CD4-positive, alpha-beta T cell treated with Interleukin-2 at 100 ng/mL for 4 hours (primary cell): ENCODE data around the gene LSS.
A peak's percentile ranks its signal among the peaks of the same experiment; 100 is the strongest.
"Not testable (repeated sequence)": the region's sequence is repeated elsewhere in the genome, so short reads cannot be mapped to it uniquely, and the experiment has no call there.

Experiments used
- DNase-seq: peaks from one replicate; pipeline ENCODE4 v3.0.0-alpha.2; 2020; ENCODE audit warnings: low spot score

Gene LSS

DNA sequence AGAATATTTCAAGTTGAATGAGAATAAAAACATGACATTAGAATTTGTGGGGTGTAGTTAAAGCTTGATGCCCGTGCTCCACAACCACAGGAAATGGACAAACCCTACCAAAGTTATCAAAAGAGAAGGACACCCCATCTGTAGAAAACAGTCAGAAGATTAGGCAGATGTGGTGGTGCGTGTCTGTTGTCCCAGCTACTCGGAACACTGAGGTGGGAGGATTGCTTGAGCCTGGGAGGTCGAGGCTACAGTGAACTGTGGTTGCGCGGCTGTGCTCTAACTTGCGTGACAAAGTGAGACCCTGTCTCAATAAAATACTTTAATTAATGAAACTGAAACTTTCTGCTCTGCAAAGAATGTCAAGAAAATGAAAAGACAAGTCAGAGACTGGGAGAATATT, 42.9 kb downstream of the LSS start:
- no peak for DNase-seq

DNA sequence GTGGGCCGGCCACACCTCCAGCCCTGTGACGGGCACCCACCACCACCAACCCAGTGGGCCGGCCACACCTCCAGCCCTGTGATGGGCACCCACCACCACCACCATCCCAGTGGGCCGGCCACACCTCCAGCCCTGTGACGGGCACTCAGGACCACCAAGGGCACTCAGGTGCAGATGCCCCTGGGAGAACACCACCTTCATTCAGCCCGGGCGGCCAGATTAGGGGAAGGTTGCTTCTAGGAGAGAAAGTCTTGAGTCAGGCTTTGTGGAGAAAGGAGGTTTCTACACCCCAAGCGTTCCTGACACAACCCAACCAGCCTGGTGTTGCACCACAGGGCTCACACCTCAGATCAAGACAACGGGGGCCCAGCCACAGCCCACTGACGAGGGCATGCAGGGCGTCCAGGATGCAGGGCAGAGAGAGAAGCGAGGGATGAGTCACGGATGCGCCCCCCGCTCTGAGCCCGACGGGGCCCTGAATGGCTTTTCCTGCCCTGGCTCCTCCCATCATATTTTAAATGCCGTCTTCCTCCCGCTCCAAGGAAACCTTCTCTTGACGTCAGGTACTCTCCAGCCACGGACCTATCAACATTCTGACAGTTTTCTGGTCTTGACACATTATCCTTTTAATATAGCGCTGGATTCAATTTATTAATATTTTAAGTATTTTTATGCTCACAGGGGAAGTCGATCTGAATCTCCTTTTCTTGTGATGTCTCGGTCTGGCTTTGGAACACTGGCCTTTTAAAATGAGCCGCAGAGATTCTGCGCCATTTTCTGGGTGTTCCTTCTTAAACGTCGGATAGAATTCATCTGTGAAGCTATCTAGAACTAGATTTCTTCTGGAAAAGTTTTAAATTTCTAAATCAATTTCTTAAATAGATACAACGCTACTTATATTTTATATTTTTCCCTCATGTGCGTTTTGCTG, 43.7 kb downstream of the LSS start:
- DNase-seq = peak; percentile 68

DNA sequence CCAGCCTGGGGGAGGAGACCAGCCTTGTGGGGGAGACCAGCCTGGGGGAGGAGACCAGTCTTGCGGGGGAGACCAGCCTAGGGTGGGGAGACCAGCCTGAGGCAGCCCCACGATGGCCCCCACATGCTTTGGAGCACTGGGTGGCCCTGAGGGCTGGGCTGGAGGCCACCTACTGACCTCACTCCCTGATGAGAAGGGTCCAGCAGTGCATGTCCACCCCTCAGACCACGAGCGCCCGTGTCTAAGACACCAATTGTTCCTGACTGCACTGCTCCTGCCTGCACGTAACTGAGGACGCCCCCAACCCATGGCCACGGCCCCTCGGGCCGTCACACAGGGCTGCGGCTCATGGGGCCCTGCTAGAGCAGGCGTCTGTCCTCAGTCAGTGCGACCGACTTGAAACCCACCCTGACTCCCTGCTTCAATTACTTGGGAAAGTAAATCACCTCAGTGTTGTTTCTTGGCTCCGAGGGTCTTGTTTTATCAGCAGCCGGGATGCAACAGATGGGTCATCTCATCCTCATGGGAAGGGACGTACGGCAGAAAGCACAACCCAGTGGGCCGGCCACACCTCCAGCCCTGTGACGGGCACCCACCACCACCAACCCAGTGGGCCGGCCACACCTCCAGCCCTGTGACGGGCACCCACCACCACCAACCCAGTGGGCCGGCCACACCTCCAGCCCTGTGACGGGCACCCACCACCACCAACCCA, 44.5 kb downstream of the LSS start, which contains the start of gene SPATC1L:
Gene SPATC1L, minus strand, starts transcription at position 550 of the 715 bp plus-strand sequence. CDS start 1,643 bp downstream, outside the sequence.
- DNase-seq = peak; percentile 25

DNA sequence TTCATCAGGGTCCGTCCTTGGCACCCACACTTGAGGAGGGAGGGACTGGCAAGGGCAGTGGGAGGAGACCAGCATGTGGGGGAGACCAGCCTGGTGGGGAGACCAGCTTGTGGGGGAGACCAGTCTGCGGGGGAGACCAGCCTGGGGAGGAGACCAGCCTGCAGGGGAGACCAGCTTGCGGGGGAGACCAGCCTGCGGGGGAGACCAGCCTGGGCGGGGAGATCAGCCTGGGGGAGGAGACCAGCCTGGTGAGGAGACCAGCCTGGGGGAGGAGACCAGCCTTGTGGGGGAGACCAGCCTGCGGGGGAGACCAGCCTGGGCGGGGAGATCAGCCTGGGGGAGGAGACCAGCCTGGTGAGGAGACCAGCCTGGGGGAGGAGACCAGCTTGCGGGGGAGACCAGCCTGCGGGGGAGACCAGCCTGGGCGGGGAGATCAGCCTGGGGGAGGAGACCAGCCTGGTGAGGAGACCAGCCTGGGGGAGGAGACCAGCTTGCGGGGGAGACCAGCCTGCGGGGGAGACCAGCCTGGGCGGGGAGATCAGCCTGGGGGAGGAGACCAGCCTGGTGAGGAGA, 45.2 kb downstream of the LSS start:
- not testable (repeated sequence) for DNase-seq

DNA sequence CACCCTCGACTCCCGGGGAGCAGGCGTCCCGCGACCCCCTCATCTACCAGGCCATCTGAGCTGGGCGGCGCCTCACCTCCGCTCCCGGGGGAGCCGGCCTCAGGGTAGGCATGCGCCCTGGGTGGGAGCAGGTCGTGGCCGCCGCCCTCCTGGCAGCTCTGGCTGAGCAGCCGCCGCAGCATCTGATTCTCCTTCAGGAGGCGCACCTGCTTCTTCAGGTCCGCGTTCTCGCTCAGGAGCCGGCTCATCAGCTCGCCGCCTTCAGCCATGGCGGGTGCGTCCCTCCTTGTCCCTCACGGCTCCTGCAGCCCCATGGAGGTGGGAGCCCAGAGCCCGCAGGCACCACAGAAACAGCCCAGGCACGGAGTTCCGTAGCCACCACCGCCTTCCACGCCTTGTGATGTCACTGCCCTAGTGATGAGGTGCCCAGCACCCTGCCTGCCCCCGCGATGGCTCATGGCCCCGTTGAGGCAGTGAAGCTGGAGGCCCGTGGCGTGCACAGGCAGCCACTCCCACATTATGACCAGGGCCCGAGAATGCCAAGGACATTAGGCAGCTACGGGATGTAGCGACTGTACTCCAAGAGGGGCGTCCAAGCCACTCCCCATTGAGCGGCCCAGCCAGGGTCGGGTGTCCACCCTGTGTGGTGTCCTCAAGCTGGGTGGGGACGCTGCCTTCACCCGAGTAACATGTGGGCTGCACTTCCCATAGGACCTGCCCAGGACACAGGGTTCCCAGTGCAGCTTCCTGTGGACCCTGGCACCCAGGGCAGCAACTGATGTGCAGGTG, 45.8 kb downstream of the LSS start:
- DNase-seq = no peak

DNA sequence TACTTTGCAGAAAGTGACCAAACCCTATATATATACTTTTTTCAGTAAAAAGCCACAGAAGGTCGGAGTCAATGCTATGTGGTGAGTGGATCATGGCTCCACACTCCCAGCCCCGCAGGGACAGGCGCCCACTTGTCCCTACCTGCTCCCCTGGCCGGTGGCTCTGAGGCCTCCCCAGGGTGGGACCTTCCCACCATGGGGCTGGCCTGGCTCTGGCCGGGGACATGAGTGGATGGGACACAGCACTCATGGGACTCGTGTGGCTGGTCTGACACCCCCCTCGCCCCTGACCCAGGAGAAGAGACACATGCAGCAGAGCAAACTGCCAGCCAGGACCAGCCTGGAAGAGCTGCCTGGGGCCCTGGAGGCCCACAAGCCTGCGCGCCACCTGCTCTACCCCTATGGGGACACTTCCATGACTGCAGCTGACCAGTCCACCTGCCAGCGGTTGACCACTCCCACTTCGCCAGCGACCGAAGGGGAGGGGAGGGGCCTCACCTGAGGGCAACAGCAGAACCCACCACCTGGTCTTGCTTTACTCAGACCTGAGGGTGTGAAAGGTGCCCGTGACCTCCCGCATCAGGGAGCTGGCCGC, 46.5 kb downstream of the LSS start:
- no peak for DNase-seq

DNA sequence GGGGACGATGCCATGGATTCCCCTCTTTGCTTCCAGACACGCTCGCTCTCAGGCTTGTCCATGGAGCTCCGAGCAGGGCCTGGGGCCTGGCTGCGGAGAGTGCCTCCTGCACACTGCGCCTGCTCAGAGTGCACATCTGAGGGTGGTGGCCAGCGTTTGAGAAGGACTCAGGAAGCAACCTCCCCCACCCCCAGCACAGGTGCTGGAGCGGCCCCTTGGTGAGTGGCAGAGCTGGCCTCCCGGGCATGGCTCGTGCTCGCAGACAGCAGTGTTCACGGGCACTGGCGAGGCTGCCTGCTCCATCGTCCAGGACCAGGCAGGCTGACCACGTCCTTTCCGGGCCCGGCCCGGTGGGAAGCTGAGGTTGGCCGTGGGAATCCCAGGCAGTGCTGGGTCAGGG, 47.1 kb downstream of the LSS start:
- no peak for DNase-seq

DNA sequence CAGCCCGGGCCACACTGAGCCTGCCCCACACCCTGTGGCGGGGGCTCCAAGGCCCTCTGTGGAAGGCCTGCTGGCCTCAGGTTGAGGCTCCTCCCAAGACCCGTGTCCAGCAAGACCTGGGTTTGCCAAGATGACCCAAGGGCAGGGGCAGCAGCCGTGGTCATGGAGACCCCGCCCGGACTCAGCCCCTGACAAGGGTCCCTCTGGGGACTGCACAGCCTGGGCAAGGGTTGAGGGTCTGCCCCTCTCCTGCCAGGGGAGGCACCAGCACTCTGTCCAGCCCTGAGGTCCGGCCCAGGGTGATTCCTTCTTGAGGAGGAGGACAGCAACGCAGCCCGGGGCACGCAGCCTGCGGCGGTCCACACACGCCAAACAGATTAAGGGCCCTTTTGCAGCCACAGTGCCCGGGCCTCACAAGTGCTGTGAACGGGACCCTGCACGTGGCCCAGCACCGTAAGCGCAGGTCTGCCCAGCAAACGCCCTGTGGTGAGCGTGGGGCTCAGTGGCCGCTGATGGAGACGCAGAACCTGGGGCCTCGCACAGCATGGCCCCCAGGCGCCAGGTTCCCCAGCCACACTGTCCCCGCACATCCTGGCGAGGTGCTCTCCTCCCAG, 47.7 kb downstream of the LSS start:
- DNase-seq = no peak

DNA sequence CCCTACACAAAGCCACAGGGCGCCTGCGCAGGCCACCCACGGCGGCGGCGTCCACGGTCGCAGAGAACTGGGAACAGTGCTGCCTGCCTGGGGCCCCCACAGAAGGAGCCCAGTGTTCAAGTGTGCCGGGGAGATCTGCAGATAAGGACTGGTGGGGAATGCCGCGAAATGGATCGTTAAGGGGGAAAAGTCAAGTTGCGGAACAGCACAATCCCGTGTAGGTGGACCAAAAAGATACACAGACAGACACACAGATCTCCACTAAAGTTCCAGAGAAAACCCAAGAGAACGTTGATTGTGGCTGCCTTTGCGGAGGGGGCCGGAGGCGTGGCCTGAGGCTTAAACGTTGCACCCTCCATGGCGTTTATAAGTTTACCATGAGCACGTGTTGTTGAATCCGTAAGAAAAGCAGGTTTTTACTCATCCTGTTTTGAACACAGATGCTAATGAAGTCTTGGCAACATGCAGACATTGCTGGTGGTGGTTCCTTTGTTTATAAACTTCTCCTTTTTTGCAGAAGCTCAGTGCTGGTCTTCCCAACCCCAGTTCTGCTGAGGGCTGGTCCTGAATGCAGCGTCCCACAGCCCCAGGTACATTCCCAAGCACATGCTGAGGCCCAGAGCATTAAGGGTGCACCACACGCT, 48.4 kb downstream of the LSS start:
- DNase-seq = no peak

DNA sequence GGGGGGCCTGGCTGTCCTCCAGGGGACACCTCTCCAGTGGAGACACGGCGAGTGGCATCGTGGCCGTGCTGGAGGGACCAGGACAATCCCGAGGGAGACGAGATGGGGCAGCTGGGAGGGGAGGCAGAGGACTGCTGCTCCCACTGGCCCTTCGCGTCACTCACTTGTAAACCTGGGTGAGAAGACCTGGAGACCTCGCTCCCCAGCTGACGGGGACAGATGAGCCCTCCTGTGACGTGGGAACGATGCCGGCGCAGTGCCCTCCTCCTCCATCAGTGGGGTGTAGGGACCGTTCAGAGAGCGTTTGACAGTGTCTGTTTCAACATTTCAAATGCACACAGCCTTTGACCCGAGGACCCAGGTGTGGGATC, 48.9 kb downstream of the LSS start:
- no peak for DNase-seq

DNA sequence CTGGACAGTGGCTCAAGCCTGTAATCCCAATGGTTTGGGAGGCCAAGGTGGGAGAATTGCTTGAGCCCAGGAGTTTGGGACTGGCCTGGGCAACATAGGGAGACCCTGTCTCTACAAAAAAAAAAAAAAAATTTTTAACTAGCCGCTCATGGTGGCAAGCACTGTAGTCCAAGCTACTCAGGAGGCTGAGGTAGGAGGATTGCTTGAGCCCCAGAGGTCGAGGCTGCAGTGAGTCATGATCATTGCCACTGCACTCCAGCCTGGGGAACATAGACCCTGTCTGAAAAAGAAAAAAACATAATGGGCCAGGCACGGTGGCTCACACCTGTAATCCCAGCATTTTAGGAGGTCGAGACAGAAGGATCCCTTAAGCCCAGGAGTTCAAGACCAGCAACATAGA, 49.6 kb downstream of the LSS start:
- DNase-seq = no peak

DNA sequence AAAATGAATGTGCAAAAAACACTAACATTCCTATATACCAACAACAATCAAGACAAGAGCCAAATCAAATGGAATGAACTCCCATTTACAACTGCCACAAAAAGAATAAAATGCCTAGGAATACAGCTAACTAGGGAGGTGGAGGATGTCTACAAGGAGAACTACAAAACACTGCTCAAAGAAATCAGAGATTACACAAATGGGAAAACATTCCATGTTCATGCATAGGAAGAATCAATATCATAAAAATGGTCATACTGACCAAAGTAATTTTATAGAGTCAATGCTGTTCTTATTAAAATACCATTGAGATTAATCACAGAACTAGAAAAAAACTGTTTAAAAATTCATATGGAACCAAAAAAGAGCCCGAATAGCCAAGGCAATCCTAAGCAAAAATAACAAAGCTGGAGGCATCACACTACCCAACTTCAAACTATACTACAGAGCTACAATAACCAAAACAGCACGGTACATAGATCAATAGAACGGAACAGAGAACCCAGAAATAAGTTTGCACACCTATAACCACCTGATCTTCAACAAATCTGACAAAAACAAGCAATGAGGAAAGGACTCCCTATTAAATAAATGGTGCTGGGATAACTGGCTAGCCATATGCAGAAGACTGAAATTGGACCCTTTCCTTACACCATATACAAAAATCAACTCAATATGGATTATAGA, 52.0 kb downstream of the LSS start:
- not testable (repeated sequence) for DNase-seq

DNA sequence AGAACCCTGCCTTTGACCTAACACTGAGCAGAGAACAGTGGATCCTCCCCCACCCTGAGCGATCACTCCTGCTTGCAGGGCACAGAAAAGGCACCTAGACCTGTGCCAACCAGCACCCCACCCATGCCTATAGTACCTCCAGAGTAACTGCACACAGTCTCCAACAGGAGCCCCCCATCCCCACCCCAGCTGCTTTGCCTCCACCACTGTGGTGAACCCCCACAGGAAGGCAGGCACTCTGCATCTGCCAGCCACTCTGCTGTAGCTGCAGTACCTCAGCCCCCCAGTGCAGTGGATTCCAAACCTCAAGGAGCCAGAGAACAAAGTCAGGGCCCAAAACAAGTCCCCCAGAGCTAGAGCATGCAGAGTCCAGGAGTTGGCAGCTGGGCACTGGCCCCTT, 55.0 kb downstream of the LSS start:
- no peak for DNase-seq

DNA sequence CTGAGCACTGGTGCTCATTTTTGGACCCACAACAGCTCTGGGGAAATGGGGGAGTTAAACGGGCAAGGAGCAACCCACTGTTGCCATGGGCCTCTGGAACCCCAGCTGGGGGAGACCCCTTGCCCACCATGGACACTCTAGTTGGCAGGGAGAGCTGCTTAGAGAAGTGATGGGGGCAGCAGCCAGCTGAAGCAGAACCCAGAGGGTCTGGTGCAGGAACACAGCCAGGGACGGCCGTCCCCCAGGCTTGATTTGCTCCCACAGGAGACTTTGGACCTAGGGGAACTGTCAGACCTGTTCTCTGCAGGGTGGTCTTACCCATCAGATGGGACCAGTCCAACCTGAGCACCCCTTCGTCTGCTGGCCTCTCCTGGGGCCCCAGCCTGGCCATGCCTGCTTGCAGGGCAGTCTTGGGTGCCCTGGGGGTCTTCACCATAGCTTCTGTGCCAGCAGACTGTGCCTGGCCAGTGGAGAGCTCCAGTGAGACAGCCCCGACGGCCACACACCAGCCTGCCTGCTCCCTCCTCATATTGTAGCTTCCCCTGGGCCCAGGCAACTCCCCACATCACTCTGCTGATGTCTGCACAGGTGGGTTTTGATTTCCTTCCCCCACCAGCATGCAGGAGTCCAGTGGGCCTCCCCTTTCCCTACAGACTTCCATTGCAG, 55.6 kb downstream of the LSS start:
- DNase-seq = no peak

DNA sequence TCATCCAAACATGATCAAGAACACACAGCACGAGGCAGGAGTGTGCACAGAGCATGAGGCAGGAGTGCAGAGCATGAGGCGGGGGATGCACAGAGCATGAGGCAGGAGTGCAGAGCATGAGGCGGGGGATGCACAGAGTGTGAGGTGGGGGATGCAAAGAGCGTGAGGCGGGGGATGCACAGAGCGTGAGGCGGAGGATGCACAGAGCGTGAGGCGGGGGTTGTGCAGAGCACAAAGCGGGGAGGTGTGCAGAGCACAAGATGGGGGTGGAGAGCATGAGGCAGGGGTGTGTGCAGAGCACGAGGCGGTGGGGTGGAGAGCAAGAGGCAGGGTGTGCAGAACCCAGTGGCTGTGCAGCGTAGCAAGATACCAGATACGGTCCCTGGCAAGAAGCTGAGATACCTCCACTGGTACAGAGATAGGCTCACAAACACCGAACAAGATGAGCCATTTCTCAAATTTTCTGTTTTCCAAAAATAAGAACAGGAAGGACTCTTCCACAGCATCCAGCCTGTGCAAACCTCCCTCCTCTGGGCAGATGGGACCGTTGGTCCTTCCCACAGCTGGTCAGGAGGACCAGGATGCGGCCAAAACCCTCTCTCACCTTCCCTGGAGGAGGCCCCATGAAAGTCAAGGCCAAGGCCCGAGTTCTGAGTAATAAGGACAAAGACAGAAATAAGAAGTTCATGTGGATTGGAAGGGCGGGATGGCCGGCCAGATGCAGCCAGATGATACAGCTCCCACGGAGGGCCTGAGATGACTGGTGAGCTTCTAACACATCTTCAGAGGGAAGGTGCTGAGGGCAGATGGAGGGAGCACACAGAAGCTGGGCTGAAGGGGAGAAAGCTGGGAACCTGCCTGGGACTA, 56.3 kb downstream of the LSS start:
- DNase-seq = no peak

DNA sequence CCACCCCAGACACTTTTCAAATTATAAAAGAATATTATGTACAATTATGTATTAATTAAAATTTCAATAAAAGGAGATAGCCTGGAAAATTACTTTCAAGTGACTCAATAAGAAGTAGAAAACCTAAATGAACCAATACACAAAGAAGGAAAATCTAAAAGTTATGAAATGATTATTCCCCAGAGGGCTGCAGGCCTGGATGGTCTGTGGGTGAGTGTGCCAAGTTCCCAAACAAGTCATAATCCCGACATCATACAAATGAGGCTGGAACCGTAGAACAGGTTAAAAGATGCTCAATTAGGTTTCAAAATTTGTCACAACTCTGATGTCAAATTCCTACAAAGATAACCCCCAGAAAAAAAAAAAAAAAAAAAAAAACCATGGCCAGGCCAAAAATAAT, 57.0 kb downstream of the LSS start:
- no peak for DNase-seq

DNA sequence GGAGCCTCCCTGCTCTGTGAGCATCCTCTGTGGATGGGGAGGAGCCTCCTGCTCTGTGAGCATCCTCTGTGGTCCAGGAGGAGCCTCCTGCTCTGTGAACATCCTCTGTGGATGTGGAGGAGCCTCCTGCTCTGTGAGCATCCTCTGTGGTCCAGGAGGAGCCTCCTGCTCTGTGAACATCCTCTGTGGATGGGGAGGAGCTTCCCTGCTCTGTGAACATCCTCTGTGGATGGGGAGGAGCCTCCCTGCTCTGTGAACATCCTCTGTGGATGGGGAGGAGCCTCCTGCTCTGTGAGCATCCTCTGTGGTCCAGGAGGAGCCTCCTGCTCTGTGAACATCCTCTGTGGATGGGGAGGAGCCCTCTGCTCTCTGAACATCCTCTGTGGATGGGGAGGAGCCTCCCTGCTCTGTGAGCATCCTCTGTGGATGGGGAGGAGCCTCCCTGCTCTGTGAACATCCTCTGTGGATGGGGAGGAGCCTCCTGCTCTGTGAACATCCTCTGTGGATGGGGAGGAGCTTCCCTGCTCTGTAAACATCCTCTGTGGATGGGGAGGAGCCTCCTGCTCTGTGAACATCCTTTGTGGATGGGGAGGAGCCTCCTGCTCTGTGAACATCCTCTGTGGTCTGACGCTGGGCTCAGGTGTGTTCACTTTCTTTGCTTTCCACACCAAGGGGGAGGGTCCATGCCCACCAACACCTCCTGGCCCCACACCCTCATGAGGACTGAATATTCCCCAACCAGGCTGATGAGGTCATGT, 58.0 kb downstream of the LSS start:
- peak; percentile 15 for DNase-seq
